IMR-90 (cell line): Measurements from ENCODE around the gene ASB6. TPM values are rescaled to one million over a fixed set of nuclear protein-coding genes. Genes with fewer than 3 reads are reported as not detected.

Experiments used
- ATAC-seq: fragments of 200-7000 bp; cut with Tn5 transposase; 2 replicates; pipeline ENCODE4 v1.9.1; 2020; ENCODE audit warnings: low read depth, mild to moderate bottlenecking, moderate library complexity
- BruUV-seq: library from RNA; stranded (reverse); fragments of 400-500 nt; replicated peaks from 2 replicates; lab custom pipeline; 2021; lab: Mats Ljungman, UMichigan
- CTCF ChIA-PET: fragments of 300-600 bp; formaldehyde crosslinking; extraction: SDS; loops from one replicate; lab custom pipeline; 2021; ENCODE audit warnings: antibody characterized with exemption; lab: Yijun Ruan, JAX
- POLR2A ChIA-PET: fragments of 300-600 bp; sonication (Branson Sonifier 250); formaldehyde crosslinking; loops from one replicate; lab custom pipeline; 2022; ENCODE audit warnings: antibody characterized with exemption; ENCODE audit not compliant: unreplicated experiment; lab: Charles Lee
- DNase-seq: peaks from one replicate; pipeline ENCODE4 v3.0.0; 2013
- H2AFZ ChIP-seq: replicated peaks from 2 replicates; pipeline ENCODE3; 2013; ENCODE audit warnings: low read length, mild to moderate bottlenecking; ENCODE audit not compliant: poor library complexity
- H2AK5ac ChIP-seq: 2 replicates; pipeline ENCODE4 v1.6.1; 2013; ENCODE audit warnings: low read depth, low read length, inconsistent platforms
- H2AK9ac ChIP-seq: replicated peaks from 2 replicates; pipeline ENCODE3; 2013; ENCODE audit warnings: mild to moderate bottlenecking, low read depth, low read length, moderate library complexity; ENCODE audit not compliant: poor library complexity
- H2BK120ac ChIP-seq: 2 replicates; pipeline ENCODE4 v1.6.1; 2013; ENCODE audit warnings: low read depth, low read length, inconsistent platforms
- H2BK15ac ChIP-seq: 3 replicates; pipeline ENCODE4 v1.6.1; 2013; ENCODE audit warnings: low read depth, low read length, inconsistent platforms
- H2BK20ac ChIP-seq: 2 replicates; pipeline ENCODE4 v1.6.1; 2013; ENCODE audit warnings: low read depth, mild to moderate bottlenecking, inconsistent platforms, low read length, moderate library complexity
- H2BK5ac ChIP-seq: 2 replicates; pipeline ENCODE4 v1.6.1; 2013; ENCODE audit warnings: mild to moderate bottlenecking, low read depth, low read length, inconsistent platforms; ENCODE audit not compliant: poor library complexity, severe bottlenecking
- H3K14ac ChIP-seq: replicated peaks from 2 replicates; pipeline ENCODE4 v1.6.1; 2013; ENCODE audit warnings: low read depth, low read length, inconsistent platforms
- H3K18ac ChIP-seq: 2 replicates; pipeline ENCODE4 v1.6.1; 2013; ENCODE audit warnings: low read depth, low read length, control low read depth
- H3K23ac ChIP-seq: 2 replicates; pipeline ENCODE4 v1.6.1; 2013; ENCODE audit warnings: low read depth, low read length, inconsistent platforms
- H3K27ac ChIP-seq: 2 replicates; pipeline ENCODE4 v1.5.1; 2013; ENCODE audit warnings: mild to moderate bottlenecking, control low read depth, low read length; ENCODE audit not compliant: insufficient read depth
- H3K27me3 ChIP-seq: 2 replicates; pipeline ENCODE4 v1.6.1; 2013; ENCODE audit warnings: low read length; ENCODE audit not compliant: control insufficient read depth, insufficient read depth
- H3K36me3 ChIP-seq: 2 replicates; pipeline ENCODE4 v1.6.1; 2013; ENCODE audit warnings: low read length, mixed read lengths; ENCODE audit not compliant: control insufficient read depth, insufficient read depth
- H3K4ac ChIP-seq: 2 replicates; pipeline ENCODE4 v1.6.1; 2013; ENCODE audit warnings: low read depth, low read length, inconsistent platforms
- H3K4me1 ChIP-seq: 2 replicates; pipeline ENCODE4 v1.6.1; 2013; ENCODE audit warnings: low read length, mixed read lengths; ENCODE audit not compliant: control insufficient read depth, insufficient read depth
- H3K4me2 ChIP-seq: 2 replicates; pipeline ENCODE4 v1.6.1; 2013; ENCODE audit warnings: low read depth, mild to moderate bottlenecking, control low read depth, low read length, moderate library complexity
- H3K4me3 ChIP-seq: 2 replicates; pipeline ENCODE4 v1.5.1; 2013; ENCODE audit warnings: low read depth, mild to moderate bottlenecking, control low read depth, low read length, moderate library complexity; ENCODE audit not compliant: insufficient read depth
- H3K56ac ChIP-seq: 2 replicates; pipeline ENCODE4 v1.6.1; 2013; ENCODE audit warnings: low read length, inconsistent platforms; ENCODE audit not compliant: insufficient read depth; ENCODE audit errors: extremely low read depth
- H3K79me1 ChIP-seq, 2 experiments: 2 replicates each; pipeline ENCODE4 v1.6.1; 2013; ENCODE audit warnings: low read length in 2 of 2, inconsistent platforms in 1 of 2, low read depth in 1 of 2
- H3K9ac ChIP-seq: 2 replicates; pipeline ENCODE4 v1.6.1; 2013; ENCODE audit warnings: low read depth, low read length, control low read depth
- H3K9me1 ChIP-seq: 2 replicates; pipeline ENCODE4 v1.6.1; 2013; ENCODE audit warnings: low read length, inconsistent platforms; ENCODE audit not compliant: insufficient read depth
- H3K9me3 ChIP-seq: 2 replicates; pipeline ENCODE4 v1.6.1; 2013; ENCODE audit warnings: low read length; ENCODE audit not compliant: control insufficient read depth, insufficient read depth
- H4K20me1 ChIP-seq: 2 replicates; pipeline ENCODE4 v1.6.1; 2013; ENCODE audit warnings: low read length, inconsistent platforms; ENCODE audit not compliant: insufficient read depth
- H4K5ac ChIP-seq: 2 replicates; pipeline ENCODE4 v1.6.1; 2013; ENCODE audit warnings: mild to moderate bottlenecking, low read depth, low read length, control low read depth
- H4K8ac ChIP-seq, 2 experiments: 2 replicates each; pipeline ENCODE4 v1.6.1; 2013; ENCODE audit warnings: low read depth in 2 of 2, low read length in 2 of 2, control low read depth in 1 of 2, inconsistent platforms in 1 of 2
- H4K91ac ChIP-seq: 2 replicates; pipeline ENCODE4 v1.6.1; 2013; ENCODE audit warnings: low read depth, low read length, inconsistent platforms; ENCODE audit not compliant: insufficient read depth
- CEBPB ChIP-seq: IDR thresholded peaks from 2 replicates; pipeline ENCODE4 v1.6.1; 2012; ENCODE audit warnings: low read depth, low read length, improper control_type of control experiment
- FOS ChIP-seq: fragments of 150-350 bp; IDR thresholded peaks from 2 replicates; pipeline ENCODE4 v1.6.1; 2016; ENCODE audit warnings: low read depth, low read length
- MXI1 ChIP-seq: IDR thresholded peaks from 2 replicates; pipeline ENCODE4 v1.6.1; 2012; ENCODE audit warnings: low read depth, mild to moderate bottlenecking, low read length, moderate library complexity, borderline replicate concordance
- RAD21 ChIP-seq: IDR thresholded peaks from 2 replicates; pipeline ENCODE4 v1.6.1; 2012; ENCODE audit warnings: low read length, improper control_type of control experiment
- USF2 ChIP-seq: fragments of 150-350 bp; IDR thresholded peaks from 2 replicates; pipeline ENCODE4 v1.6.1; 2017; ENCODE audit warnings: mild to moderate bottlenecking, antibody characterized with exemption, low read length, low read depth
- WGBS, 2 experiments: methylation state at CpG; one replicate each; pipeline versions ENCODE4 v1.1.5 to v1.1.7; 2013; ENCODE audit warnings: missing lambda C conversion rate in 2 of 2; ENCODE audit not compliant: insufficient read length in 1 of 2; ENCODE audit errors: extremely low coverage in 2 of 2; 5-methylcytosine and 5-hydroxymethylcytosine counted together
- dilution Hi-C: fragments of 300-500 bp; cut with HindIII; formaldehyde crosslinking; loops from one replicate; pipeline ENCODE4 v1.14.3; 2018; ENCODE audit warnings: low sequenced_read_pairs; ENCODE audit not compliant: unreplicated experiment
- in situ Hi-C: fragments of 300-500 bp; cut with MboI; formaldehyde crosslinking; loops from 3 replicates; pipeline ENCODE4 v1.14.3; 2019; ENCODE audit warnings: low sequenced_read_pairs, inconsistent platforms, mixed read lengths
- intact Hi-C: fragments of 100-400 bp; cut with micrococcal nuclease; formaldehyde crosslinking; loops from 2 replicates; pipeline ENCODE4 v1.10.0; 2022
- polyA plus RNA-seq, 3 experiments: library from polyadenylated mRNA; depleted of rRNA; stranded (reverse); fragments of >200 nt; gene quantifications; 2 replicates each; pipeline ENCODE4 v1.2.3, GENCODE V29; 2012; ENCODE audit warnings: low replicate concordance in 1 of 3
- total RNA-seq: library from RNA; depleted of rRNA; stranded (reverse); fragments of >200 nt; gene quantifications from 2 replicates; pipeline ENCODE4 v1.2.3, GENCODE V29; 2012
- TF ChIP-seq, protein P1 (sequence below): fragments of 150-350 bp; IDR thresholded peaks from 2 replicates; pipeline ENCODE4 v1.6.1; 2016; ENCODE audit warnings: low read depth, mild to moderate bottlenecking, low read length, moderate library complexity, borderline replicate concordance

Gene ASB6
- total and polyA plus RNA-seq, 2 of the 4 experiments (the other 2 are of a cell fraction): 9.7 to 28.9 TPM

DNA sequence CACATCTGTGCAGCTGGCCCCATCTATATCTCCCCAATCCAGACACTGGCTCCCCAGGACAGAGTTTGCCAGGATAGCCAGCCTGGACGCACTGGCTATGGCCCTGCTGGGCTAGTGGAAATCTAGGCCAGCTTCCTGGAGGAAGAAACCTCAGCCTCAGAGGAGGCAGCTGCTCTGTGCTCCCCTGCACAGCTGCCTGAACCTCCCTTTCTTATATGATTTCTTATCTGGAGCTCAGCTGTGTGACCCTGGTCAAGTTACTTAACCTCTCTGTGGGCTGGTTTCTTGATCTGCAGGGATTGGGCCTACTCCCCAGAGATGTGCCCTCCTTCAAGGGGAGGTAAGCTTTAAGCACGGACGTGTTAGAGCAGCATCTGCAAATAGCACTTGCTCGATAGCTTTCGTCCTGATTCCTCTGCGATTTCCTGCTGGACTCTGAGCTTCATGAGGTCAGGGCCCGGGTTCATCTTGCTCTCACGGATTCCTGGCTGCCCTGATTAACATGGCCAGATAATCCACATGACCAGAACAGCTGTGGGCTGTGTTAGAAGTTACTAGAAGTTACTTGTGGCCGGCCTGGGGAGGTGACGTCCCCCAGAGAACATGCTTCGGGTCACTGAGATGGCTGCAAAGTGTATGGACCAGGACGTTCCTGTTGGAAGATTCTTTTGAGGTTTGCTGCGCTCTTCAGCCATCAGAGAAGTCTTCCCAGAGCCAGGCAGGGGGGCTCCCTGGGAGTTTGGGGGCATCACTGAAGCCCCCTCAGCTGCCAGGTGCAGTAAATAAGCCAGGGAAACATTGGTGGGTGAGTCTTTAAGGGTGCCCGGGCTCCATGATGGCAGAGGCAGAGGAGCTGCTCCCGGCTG is 35.6 kb downstream of the ASB6 start (continued):
- no peak for TF ChIP-seq CEBPB

DNA sequence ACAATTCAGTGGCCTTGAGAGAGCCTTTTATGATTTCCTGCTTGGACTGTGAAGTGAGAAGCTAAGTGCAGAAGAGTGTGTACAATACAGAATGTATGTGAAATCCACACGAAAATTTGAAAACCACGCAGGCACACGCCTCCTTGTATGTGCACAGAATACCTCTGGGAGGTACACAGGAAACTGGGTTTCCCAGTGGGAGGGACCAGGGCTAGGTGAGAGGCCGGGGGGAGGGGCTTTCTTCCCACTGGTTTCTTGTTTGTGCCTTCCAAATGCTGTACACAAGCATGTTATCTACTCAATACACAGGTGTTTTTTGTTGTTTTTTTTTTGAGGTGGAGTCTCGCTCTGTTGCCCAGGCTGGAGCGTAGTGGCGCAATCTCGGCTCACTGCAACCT is 37.2 kb downstream of the ASB6 start:
- Histone ChIP-seq H3K9ac (no peak overlapping the region), H3K23ac (no peak overlapping the region), H2AFZ (no peak overlapping the region), H3K9me1 (peaks cover 7% of the 10 kb centered on the region), H3K4me3 (no peak overlapping the region), H3K36me3 (no peaks in the 10 kb centered on the region), H2AK9ac (no peak overlapping the region), H4K8ac (no peak overlapping the region), H2BK15ac (no peak overlapping the region), H3K4me1 (peaks cover 9% of the 10 kb centered on the region), H3K4me2 (no peak overlapping the region), H3K56ac (no peak overlapping the region), H4K5ac (no peak overlapping the region), H3K4ac (no peak overlapping the region), H3K27me3 (no peaks in the 10 kb centered on the region), H2BK120ac (no peak overlapping the region), H3K14ac (no peak overlapping the region), H2BK20ac (no peak overlapping the region), H3K79me1 (peaks cover 0 to 2% of the 10 kb centered on the region in 2 experiments; a peak in 1 of 4 replicates), H4K20me1 (no peaks in the 10 kb centered on the region), H3K9me3 (no peaks in the 10 kb centered on the region), H2AK5ac (peak overlapping the region; percentile 8; the same call in 1 of the 2 replicates), H2BK5ac (no peak overlapping the region), H3K27ac (no peak overlapping the region), H3K18ac (no peak overlapping the region), H4K91ac (no peak overlapping the region)
- dilution Hi-C loops (no loop called here), intact Hi-C loops (no loop called here), in situ Hi-C loops (loop anchor here (10.0 kb wide), 1 partner anchor 270 kb away; no protein-coding TSS in a partner anchor)
- no TSS peak for BruUV-seq
- TF ChIP-seq MXI1 (no peak), RAD21 (no peak), CEBPB (no peak), FOS (no peak), USF2 (no peak)
- TF ChIP-seq, protein P1, sequence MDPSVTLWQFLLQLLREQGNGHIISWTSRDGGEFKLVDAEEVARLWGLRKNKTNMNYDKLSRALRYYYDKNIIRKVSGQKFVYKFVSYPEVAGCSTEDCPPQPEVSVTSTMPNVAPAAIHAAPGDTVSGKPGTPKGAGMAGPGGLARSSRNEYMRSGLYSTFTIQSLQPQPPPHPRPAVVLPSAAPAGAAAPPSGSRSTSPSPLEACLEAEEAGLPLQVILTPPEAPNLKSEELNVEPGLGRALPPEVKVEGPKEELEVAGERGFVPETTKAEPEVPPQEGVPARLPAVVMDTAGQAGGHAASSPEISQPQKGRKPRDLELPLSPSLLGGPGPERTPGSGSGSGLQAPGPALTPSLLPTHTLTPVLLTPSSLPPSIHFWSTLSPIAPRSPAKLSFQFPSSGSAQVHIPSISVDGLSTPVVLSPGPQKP: no peak
- no CpG with 5 or more reads among the region's 8 CpGs for WGBS, 2 experiments
- ChIA-PET POLR2A (no interaction called here), CTCF (no interaction called here)
- ATAC-seq (no peak), DNase-seq (no peak)
